OCI-LY1 (cell line): ENCODE measurements around the gene NFYC.
"Not testable (repeated sequence)": the region's sequence is repeated elsewhere in the genome, so short reads cannot be mapped to it uniquely, and the experiment has no call there.

Experiments used
- H2AFZ ChIP-seq: fragments of 200-600 bp; sonication (generic), shearing (Covaris generic); 2 replicates; pipeline ENCODE4 v1.6.0; 2014; ENCODE audit warnings: antibody characterized with exemption, mild to moderate bottlenecking, low read length
- H3F3A ChIP-seq: fragments of 200-600 bp; sonication (generic), shearing (Covaris generic); 2 replicates; pipeline ENCODE4 v1.6.0; 2014; ENCODE audit warnings: mild to moderate bottlenecking, antibody characterized with exemption, low read length, moderate library complexity; ENCODE audit not compliant: insufficient read depth
- H3K27ac ChIP-seq: fragments of 200-600 bp; sonication (generic); 2 replicates; pipeline ENCODE4 v1.5.1; 2014; ENCODE audit warnings: low read length, mixed run types, mild to moderate bottlenecking, low read depth; ENCODE audit not compliant: poor library complexity, severe bottlenecking
- H3K27me3 ChIP-seq: fragments of 200-600 bp; sonication (generic); 2 replicates; pipeline ENCODE4 v1.6.0; 2014; ENCODE audit warnings: antibody characterized with exemption, mild to moderate bottlenecking, low read length, moderate library complexity; ENCODE audit not compliant: insufficient read depth
- H3K36me3 ChIP-seq: fragments of 200-600 bp; sonication (generic); 2 replicates; pipeline ENCODE4 v1.6.1; 2014; ENCODE audit warnings: mild to moderate bottlenecking, antibody characterized with exemption, low read length, moderate library complexity, mixed read lengths; ENCODE audit not compliant: insufficient read depth
- H3K4me1 ChIP-seq: fragments of 200-600 bp; sonication (generic); 2 replicates; pipeline ENCODE4 v1.5.1; 2014; ENCODE audit warnings: mild to moderate bottlenecking, low read length, moderate library complexity; ENCODE audit not compliant: insufficient read depth, severe bottlenecking
- H3K4me2 ChIP-seq: fragments of 200-600 bp; sonication (generic), shearing (Covaris generic); 2 replicates; pipeline ENCODE4 v1.6.1; 2014; ENCODE audit warnings: low read length
- H3K4me3 ChIP-seq: fragments of 200-600 bp; sonication (generic); 2 replicates; pipeline ENCODE4 v1.5.1; 2014; ENCODE audit warnings: low read length, low read depth, mild to moderate bottlenecking, mixed read lengths; ENCODE audit not compliant: poor library complexity, severe bottlenecking
- H3K79me2 ChIP-seq: fragments of 200-600 bp; shearing (Covaris generic); 2 replicates; pipeline ENCODE4 v1.6.1; 2016; ENCODE audit warnings: mixed run types, low read length, mixed read lengths; ENCODE audit not compliant: insufficient read depth
- H3K9ac ChIP-seq: fragments of 200-600 bp; sonication (generic), shearing (Covaris generic); 2 replicates; pipeline ENCODE4 v1.6.1; 2014; ENCODE audit warnings: mild to moderate bottlenecking, low read length, mixed read lengths
- H3K9me2 ChIP-seq: fragments of 200-600 bp; sonication (generic), shearing (Covaris generic); 2 replicates; pipeline ENCODE4 v1.6.1; 2014; ENCODE audit warnings: low read depth, mild to moderate bottlenecking, low read length, mixed read lengths
- H3K9me3 ChIP-seq: fragments of 200-600 bp; shearing (Covaris generic); 2 replicates; pipeline ENCODE4 v1.6.1; 2014; ENCODE audit warnings: low read length, mixed read lengths
- H4K20me1 ChIP-seq: fragments of 200-600 bp; sonication (generic), shearing (Covaris generic); 2 replicates; pipeline ENCODE4 v1.6.0; 2016; ENCODE audit warnings: mild to moderate bottlenecking, low read length; ENCODE audit not compliant: insufficient read depth
- CTCF ChIP-seq: fragments of 200-600 bp; sonication (generic), shearing (Covaris generic); IDR thresholded peaks from 2 replicates; pipeline ENCODE4 v1.5.1; 2017; ENCODE audit warnings: mild to moderate bottlenecking, antibody characterized with exemption, low read length, moderate library complexity, mixed read lengths
- EZH2 ChIP-seq: fragments of 200-600 bp; sonication (generic), shearing (Covaris generic); IDR thresholded peaks from 2 replicates; pipeline ENCODE4 v1.8.0; 2017; ENCODE audit warnings: borderline replicate concordance, mixed run types, mild to moderate bottlenecking, antibody characterized with exemption, low read length, moderate library complexity, mixed read lengths

NFYC gene

GRCh38 chr1:40723196-40723955 is 31.9 kb downstream of the NFYC start:
- no peak overlapping the region for H3K9ac ChIP-seq
- H3K9me2 ChIP-seq: no peaks in the 10 kb centered on the region
- H3K27me3 ChIP-seq: no peaks in the 10 kb centered on the region
- TF ChIP-seq CTCF (no peak), EZH2 (no peak)
- no peak overlapping the region for H3K4me2 ChIP-seq
- H3K9me3 ChIP-seq: no peaks in the 10 kb centered on the region
- no peak overlapping the region for H3K27ac ChIP-seq
- H3K36me3 ChIP-seq: 0 out of 2 replicates have a peak, but pooled peaks cover 4% of the 10 kb centered on the region
- no peaks in the 10 kb centered on the region for H3F3A ChIP-seq
- H3K79me2 ChIP-seq: peaks cover 67% of the 10 kb centered on the region
- no peak overlapping the region for H2AFZ ChIP-seq
- no peaks in the 10 kb centered on the region for H4K20me1 ChIP-seq
- peaks cover 8% of the 10 kb centered on the region for H3K4me1 ChIP-seq
- H3K4me3 ChIP-seq: no peak overlapping the region

- H3K9ac ChIP-seq, H3K27me3 ChIP-seq, H3K27ac ChIP-seq, H3K4me1 ChIP-seq, H3K4me3 ChIP-seq, H3K9me3 ChIP-seq, H2AFZ ChIP-seq, H3F3A ChIP-seq, H3K9me2 ChIP-seq, H4K20me1 ChIP-seq, H3K4me2 ChIP-seq: not testable (repeated sequence)
- peaks cover 61% of the 10 kb centered on the region for H3K79me2 ChIP-seq
- peaks cover 13% of the 10 kb centered on the region; the same call in 1 of the 2 replicates for H3K36me3 ChIP-seq
Observed at GRCh38 chr1:40727662-40728061, 36.2 kb downstream of the NFYC start.

- not testable (repeated sequence) for H3K9me2 ChIP-seq, H3K27ac ChIP-seq, H3K4me2 ChIP-seq, H3K4me3 ChIP-seq, H3K9ac ChIP-seq, H2AFZ ChIP-seq, H4K20me1 ChIP-seq, H3K4me1 ChIP-seq, H3F3A ChIP-seq, H3K36me3 ChIP-seq, H3K9me3 ChIP-seq, H3K27me3 ChIP-seq
- H3K79me2 ChIP-seq: peaks cover 58% of the 10 kb centered on the region
Observed at GRCh38 chr1:40729316-40729862, 37.9 kb downstream of the NFYC start.

- H3K4me1 ChIP-seq: no peaks in the 10 kb centered on the region
- H3K9me2 ChIP-seq: no peaks in the 10 kb centered on the region
- no peaks in the 10 kb centered on the region for H4K20me1 ChIP-seq
- H3K27me3 ChIP-seq: no peaks in the 10 kb centered on the region
- H3K27ac ChIP-seq: no peak overlapping the region
- no peak overlapping the region for H3K4me2 ChIP-seq
- peaks cover 59% of the 10 kb centered on the region for H3K79me2 ChIP-seq
- no peak overlapping the region for H3K9ac ChIP-seq
- no peak overlapping the region for H3K4me3 ChIP-seq
- H3F3A ChIP-seq: no peaks in the 10 kb centered on the region
- no peak overlapping the region for H2AFZ ChIP-seq
- no peaks in the 10 kb centered on the region for H3K9me3 ChIP-seq
- H3K36me3 ChIP-seq: peaks cover 14% of the 10 kb centered on the region; the same call in 1 of the 2 replicates
- TF ChIP-seq CTCF (no peak), EZH2 (no peak)
Observed at GRCh38 chr1:40732756-40733301, 41.3 kb downstream of the NFYC start.
